Measurements from ENCODE around the gene ABAT.
A peak's percentile ranks its signal among the peaks of the same experiment; 100 is the strongest.

The ABAT gene

DNA sequence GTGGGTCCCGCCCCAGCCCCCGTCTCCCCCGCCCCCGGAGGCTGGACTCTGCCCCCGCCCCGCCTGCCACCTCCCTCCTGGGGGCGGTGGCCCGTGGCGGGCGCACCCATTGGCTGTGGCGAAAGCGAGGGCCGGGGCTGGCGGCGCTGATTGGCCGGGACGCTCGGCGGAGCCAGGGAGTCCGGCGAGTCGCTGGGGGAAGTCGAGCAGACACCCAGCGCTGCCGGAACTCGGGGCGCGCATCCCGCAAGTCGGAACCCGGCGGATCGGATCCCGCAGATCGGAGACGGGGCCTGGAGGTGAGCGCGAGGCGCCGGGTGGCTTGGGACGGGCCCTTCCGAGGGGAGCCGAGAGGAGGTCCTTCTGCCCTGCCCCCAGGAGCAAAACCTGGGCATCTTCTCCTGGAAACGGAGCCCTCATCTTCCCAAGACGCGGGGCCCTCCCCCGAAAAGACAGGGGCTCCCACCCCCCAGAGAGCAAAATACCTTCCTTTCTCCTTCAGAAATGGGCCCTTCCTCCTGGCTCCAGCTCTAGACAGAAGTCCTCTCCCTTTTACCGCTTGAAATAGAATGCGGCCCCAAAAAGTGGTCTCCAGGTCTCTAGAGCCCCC is at the start of gene ABAT:
Gene ABAT, plus strand, starts transcription at position 205 of the 610 bp plus-strand sequence. CDS start 61,123 bp downstream, outside the sequence.
- peak within 1 kb of the TSS; percentile 66 to 67 for H3K4me3 ChIP-seq (replicated peaks in 1 of 2; ENCODE audit: low read depth in 2 of 2, low read length in 2 of 2)
- DNase-seq (ENCODE audit: low read depth in 2 of 2): peak; percentile 66 to 80
- TF ChIP-seq, protein P1, sequence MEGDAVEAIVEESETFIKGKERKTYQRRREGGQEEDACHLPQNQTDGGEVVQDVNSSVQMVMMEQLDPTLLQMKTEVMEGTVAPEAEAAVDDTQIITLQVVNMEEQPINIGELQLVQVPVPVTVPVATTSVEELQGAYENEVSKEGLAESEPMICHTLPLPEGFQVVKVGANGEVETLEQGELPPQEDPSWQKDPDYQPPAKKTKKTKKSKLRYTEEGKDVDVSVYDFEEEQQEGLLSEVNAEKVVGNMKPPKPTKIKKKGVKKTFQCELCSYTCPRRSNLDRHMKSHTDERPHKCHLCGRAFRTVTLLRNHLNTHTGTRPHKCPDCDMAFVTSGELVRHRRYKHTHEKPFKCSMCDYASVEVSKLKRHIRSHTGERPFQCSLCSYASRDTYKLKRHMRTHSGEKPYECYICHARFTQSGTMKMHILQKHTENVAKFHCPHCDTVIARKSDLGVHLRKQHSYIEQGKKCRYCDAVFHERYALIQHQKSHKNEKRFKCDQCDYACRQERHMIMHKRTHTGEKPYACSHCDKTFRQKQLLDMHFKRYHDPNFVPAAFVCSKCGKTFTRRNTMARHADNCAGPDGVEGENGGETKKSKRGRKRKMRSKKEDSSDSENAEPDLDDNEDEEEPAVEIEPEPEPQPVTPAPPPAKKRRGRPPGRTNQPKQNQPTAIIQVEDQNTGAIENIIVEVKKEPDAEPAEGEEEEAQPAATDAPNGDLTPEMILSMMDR (IDR thresholded peaks at IDR 0.05; ENCODE audit: low read depth, low read length): no peak

DNA sequence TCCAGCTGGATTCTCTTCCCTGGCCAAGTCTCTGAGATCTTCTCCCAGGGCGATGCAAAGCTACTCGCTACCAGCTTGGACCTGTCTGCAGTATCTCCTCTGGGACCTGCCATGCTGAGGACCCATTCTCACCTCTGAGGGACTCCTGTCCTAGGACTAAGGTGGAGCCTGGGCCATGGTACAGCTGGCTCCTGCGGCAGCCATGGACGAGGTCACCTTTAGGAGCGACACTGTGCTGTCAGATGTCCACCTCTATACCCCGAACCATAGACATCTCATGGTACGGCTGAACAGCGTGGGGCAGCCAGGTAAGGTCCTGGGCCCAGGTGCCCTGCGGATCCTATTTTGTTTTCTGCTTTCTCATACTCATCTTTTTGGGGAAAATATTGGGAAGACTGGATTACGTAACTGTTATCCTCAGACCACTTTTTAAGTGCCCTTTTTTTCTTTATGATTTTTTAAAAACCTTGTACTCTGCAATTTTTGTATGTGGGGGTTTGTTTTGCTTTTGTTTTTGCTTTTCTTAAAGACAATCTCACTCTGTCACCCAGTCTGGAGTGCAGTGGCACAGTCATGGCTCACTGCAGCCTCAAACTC is 48.8 kb upstream of the ABAT start:
- no peak for DNase-seq (ENCODE audit: low read depth in 2 of 2)
- no peak overlapping the region for H3K4me3 ChIP-seq (replicated peaks in 1 of 2; ENCODE audit: low read depth in 2 of 2, low read length in 2 of 2)
- TF ChIP-seq, protein P1 (IDR thresholded peaks at IDR 0.05; ENCODE audit: low read depth, low read length): no peak

DNA sequence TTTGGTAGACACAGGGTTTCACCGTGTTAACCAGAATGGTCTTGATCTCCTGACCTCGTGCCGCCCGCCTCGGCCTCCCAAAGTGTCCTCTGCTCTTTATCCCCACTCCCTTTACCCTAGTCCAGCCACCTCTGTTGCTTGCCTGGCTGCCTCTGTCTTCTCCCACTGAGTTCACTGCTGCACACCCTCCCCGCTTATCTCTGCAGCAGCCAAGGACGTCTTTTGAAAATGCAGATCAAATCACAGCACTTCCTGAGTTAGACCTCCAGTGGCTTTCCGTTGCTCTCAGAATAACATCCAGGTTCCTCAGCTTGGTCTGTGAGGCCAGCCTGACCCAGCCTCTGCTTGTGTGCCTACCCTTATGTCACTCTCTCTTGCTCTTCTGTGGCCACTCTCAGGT is 47.5 kb upstream of the ABAT start:
- no peak for DNase-seq (ENCODE audit: low read depth in 2 of 2)
- H3K4me3 ChIP-seq (replicated peaks in 1 of 2; ENCODE audit: low read depth in 2 of 2, low read length in 2 of 2): no peak overlapping the region
- TF ChIP-seq, protein P1 (IDR thresholded peaks at IDR 0.05; ENCODE audit: low read depth, low read length): no peak

DNA sequence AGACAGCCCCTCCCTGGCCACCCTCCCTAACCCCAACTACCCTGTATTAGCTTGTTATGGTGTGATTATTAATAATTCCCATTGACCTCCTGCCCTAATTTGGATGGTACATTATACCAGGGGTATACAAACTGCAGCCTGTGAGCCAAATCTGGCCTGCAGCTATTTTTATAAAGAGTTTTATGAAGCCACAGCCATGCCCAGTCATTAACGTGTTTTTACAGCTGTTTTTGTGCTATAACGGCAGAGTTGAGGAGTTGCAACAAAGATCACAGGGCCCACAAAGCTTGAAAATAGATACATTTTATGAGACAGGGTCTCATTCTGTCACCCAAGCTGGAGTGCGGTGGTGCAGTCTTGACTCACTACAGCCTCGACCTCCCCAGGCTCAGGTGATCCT is 47.0 kb upstream of the ABAT start:
- no peak overlapping the region for H3K4me3 ChIP-seq (replicated peaks in 1 of 2; ENCODE audit: low read depth in 2 of 2, low read length in 2 of 2)
- TF ChIP-seq, protein P1 (IDR thresholded peaks at IDR 0.05; ENCODE audit: low read depth, low read length): no peak
- DNase-seq (ENCODE audit: low read depth in 2 of 2): no peak

DNA sequence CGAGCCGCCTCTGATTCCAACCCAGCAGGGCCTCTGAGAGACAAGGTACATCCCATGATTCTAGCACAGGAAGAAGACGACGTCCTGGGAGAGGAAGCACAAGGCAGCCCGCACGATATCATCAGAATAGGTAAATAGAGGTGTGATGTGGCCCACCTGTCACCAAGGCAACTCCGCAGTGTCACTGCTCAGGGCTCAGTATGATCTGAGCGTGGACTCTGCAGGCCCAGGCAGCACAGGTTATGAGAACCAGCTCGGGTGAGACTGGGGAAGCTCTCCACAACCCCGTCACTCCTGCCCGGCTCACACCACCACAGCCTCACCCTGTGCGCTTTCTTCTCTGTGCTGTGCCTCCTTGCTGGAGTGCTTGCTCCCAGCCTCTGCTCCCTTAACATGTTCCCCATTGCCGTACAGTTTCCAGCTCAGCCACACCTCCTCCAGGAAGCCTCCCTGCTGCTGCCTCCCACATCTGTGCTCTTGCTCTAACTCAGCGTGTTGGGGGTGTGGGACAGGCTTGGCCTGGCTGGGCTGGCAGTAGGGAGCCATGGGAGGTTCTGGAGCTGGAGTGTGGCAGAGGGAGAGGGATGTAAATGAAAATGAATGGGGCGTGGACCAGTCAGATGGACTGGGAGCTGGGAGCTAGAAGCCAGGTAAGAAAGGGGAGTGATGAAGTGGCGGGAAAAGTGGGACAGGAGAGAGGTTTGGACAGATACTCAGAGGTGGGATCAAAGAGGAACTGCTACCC is 45.3 kb upstream of the ABAT start:
- TF ChIP-seq, protein P1 (IDR thresholded peaks at IDR 0.05; ENCODE audit: low read depth, low read length): no peak
- no peak overlapping the region for H3K4me3 ChIP-seq (replicated peaks in 1 of 2; ENCODE audit: low read depth in 2 of 2, low read length in 2 of 2)
- DNase-seq (ENCODE audit: low read depth in 2 of 2): no peak

DNA sequence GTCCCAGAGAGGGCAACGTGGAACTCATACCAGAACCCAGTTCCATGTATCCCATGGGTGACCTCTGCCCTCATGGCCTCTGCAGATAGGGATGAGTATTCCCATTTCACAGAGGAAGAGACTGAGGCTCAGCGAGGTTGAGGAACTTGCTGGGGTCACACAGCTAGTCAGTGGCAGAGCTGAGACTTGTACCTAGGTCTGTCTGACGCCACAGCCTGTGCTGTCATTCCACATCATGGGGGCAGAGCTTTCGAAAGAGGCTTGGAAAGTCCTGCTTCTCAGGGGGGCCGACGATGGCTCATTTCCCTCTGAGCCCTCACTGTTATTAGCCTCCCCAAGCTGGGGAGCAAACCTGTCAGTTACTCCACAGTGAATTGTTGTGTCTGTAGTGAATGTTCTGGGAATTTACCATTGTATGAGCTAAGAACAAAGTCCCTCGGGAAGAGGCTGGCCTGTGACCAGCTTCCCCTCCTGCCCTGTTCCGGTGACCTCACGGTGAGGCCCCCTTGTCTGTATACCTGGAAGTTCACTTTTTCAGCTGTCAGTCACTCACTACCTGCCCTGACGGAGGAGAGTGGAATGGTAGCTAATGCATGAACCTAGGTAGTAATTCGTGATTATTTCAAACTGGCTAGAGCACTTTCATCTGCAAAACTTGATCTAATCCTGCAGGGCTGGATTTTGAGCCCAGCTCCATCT is 44.0 kb upstream of the ABAT start:
- TF ChIP-seq, protein P1 (IDR thresholded peaks at IDR 0.05; ENCODE audit: low read depth, low read length): no peak
- no peak overlapping the region for H3K4me3 ChIP-seq (replicated peaks in 1 of 2; ENCODE audit: low read depth in 2 of 2, low read length in 2 of 2)
- DNase-seq (ENCODE audit: low read depth in 2 of 2): no peak

All from cardiac fibroblast (primary cell).